Right cardiac atrium (tissue), 5 donors: ENCODE data around the gene PRKG1. TPM values are rescaled to one million over a fixed set of nuclear protein-coding genes. Genes with fewer than 3 reads are reported as not detected.
"Not testable (repeated sequence)": the region's sequence is repeated elsewhere in the genome, so short reads cannot be mapped to it uniquely, and the experiment has no call there.

ENCODE experiments used
- ATAC-seq, 2 donors: fragments of 200-7000 bp; cut with Tn5 transposase; one replicate each; pipeline versions ENCODE4 v1.8.0 to v1.9.1; 2020; ENCODE audit warnings: moderate library complexity in 2 of 2, mild to moderate bottlenecking in 1 of 2
- DNase-seq, 3 donors: peaks; one replicate each; pipeline ENCODE4 v3.0.0-alpha.2; 2020
- H3K27ac ChIP-seq: one replicate; pipeline ENCODE4 v1.5.1; 2013; ENCODE audit warnings: mild to moderate bottlenecking, low read length, control low read depth, moderate library complexity
- H3K27me3 ChIP-seq: one replicate; pipeline ENCODE4 v1.6.1; 2013; ENCODE audit not compliant: control insufficient read depth, insufficient read depth
- H3K4me1 ChIP-seq: one replicate; pipeline ENCODE4 v1.6.1; 2013; ENCODE audit warnings: low read length; ENCODE audit not compliant: control insufficient read depth, insufficient read depth
- H3K4me3 ChIP-seq: one replicate; pipeline ENCODE4 v1.5.1; 2013; ENCODE audit warnings: low read length, control low read depth
- H3K9me3 ChIP-seq: one replicate; pipeline ENCODE4 v1.6.1; 2013; ENCODE audit warnings: low read length; ENCODE audit not compliant: control insufficient read depth
- WGBS: extraction: QIAGEN DNeasy Blood & Tissue Kit; methylation state at CpG from one replicate; pipeline ENCODE4 v1.1.7; 2013; 5-methylcytosine and 5-hydroxymethylcytosine counted together
- intact Hi-C, 4 donors: fragments of 100-400 bp; cut with DNase I; formaldehyde crosslinking; loops; one replicate each; pipeline versions ENCODE4 v1.11.0 to v1.14.0; 2022 to 2023
- polyA plus RNA-seq: library from polyadenylated mRNA; stranded (reverse); fragments of 200-250 nt; gene quantifications from one replicate; pipeline ENCODE4 v1.2.3, GENCODE V29; 2013
- total RNA-seq, 4 donors: library from RNA; stranded (reverse); fragmentation: NEBNext Ultra II Directional; extraction: Animal tissue kit (Norgen Biotek cat#: 25700); gene quantifications; one replicate each; pipeline ENCODE4 v1.2.1, GENCODE V29; 2021
- donor health status: healthy with polysubstance abuse.
- donor health status: DM: no; HTN: yes; CAD: no.
- donor health status: DM: no; HTN: no; CAD: no.
- donor health status: DM: no; HTN: yes; CAD: no; lungs with severe emphysema.
- donor health status: DM: yes; HTN: yes; CAD: no.

The PRKG1 gene
- total and polyA plus RNA-seq, 5 donors, result 16.6 to 49.9 (median 47.4) TPM

DNA sequence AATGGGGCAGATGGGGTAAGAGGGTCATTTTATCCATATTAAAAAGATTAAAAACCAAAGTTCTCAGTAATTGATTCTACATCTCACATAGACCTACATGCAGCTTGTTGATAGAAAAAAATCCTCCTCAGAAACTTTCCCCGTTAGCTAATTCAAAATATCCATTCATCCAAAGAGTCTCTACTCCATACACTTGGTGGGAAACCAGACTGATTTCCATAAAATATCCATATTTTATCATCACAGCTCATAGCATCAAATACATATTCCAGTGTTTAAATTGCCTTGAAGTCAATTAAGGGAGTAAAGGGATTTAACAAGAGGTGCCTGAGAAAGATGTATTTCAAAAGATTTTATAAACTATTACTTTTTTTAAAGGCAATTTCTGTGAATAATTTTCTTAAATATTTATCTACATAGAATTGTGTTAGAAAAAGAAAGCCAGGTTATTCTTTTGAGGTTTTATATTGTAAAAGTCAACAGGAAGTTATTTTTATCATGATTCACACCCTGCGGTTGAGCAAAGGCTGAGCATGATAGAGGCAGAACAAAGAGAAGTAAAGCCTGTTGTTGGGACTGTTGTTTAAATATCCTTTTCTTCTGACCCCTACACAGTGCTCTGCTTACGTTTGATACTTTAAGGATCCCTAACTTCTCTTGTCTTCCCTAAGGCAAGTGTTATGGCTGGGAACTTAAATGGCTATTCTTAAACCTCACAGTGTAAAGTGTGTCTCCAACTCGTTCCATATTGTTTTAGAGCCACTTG lies 266.7 kb downstream of the PRKG1 start:
- Histone ChIP-seq H3K9me3 (no peaks in the 10 kb centered on the region), H3K4me1 (no peaks in the 10 kb centered on the region), H3K4me3 (no peak overlapping the region), H3K27ac (no peak overlapping the region), H3K27me3 (no peaks in the 10 kb centered on the region)
- intact Hi-C loops, result no loop called here
- 63% methylated on average over 4 of the region's 4 CpGs for WGBS
- ATAC-seq (no peak), DNase-seq (no peak)

DNA sequence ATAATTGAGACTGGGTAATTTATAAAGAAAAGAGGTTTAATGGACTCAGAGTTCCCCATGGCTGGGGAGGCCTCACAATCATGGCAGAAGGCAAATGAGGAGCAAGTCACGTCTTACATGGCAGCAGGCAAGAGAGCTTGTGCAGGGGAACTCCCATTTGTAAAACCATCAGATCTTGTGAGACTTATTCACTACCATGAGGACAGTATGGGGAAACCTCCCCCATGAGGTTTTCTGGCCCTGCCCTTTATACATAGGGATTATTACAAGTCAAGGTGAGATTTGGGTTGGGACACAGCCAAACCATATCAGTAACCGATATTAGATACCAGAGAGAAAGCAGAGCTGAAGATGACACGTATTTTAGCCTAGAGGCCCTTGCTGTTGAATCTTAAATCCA lies 267.5 kb downstream of the PRKG1 start:
- H3K27me3 ChIP-seq, H3K4me3 ChIP-seq, H3K9me3 ChIP-seq, ATAC-seq, DNase-seq, intact Hi-C loops, H3K4me1 ChIP-seq, H3K27ac ChIP-seq: not testable (repeated sequence)
- 84% methylated on average over 3 of the region's 3 CpGs for WGBS

GRCh38 chr10:51342381-51342780 lies 268.1 kb downstream of the PRKG1 start:
- WGBS, result 95% methylated on average over 1 of the region's 1 CpG
- H3K27me3 ChIP-seq, result no peaks in the 10 kb centered on the region
- H3K4me3 ChIP-seq, result no peak overlapping the region
- H3K9me3 ChIP-seq, result no peaks in the 10 kb centered on the region
- DNase-seq, result no peak
- intact Hi-C loops, result no loop called here
- H3K27ac ChIP-seq, result no peak overlapping the region
- H3K4me1 ChIP-seq, result no peaks in the 10 kb centered on the region
- no peak for ATAC-seq

- DNase-seq (no peak), ATAC-seq (no peak)
- no peaks in the 10 kb centered on the region for H3K4me1 ChIP-seq
- intact Hi-C loops, result no loop called here
- H3K27ac ChIP-seq, result no peak overlapping the region
- H3K4me3 ChIP-seq, result no peak overlapping the region
- no peaks in the 10 kb centered on the region for H3K9me3 ChIP-seq
- no peaks in the 10 kb centered on the region for H3K27me3 ChIP-seq
- WGBS, result 88% methylated on average over 1 of the region's 1 CpG
These were observed 269.1 kb downstream of the PRKG1 start for GRCh38 chr10:51343391-51343790.

DNA sequence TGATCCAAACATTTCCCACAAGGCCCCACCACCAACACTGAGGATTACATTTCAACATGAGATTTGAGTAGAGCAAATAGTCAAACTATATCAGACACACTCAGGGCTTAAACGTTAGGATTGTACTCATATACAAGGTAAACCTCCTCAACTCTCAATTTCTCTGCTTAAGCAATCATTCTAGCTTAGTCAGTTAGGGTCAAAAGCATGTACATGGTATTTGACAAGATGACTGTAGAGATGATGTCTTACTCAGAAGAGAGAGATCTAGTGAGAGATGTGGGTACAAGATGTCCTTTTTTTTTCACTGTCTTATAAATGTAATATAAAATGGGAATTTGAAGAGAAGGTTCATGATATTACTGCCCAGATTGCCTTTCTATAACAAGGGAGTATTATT lies 270.1 kb downstream of the PRKG1 start:
- Histone ChIP-seq H3K9me3 (no peaks in the 10 kb centered on the region), H3K4me3 (no peak overlapping the region), H3K27ac (no peak overlapping the region), H3K27me3 (no peaks in the 10 kb centered on the region), H3K4me1 (no peaks in the 10 kb centered on the region)
- ATAC-seq (no peak), DNase-seq (no peak)
- intact Hi-C loops, result no loop called here
- 75% methylated on average over 1 of the region's 1 CpG for WGBS

GRCh38 chr10:51348622-51349021 lies 274.3 kb downstream of the PRKG1 start:
- Histone ChIP-seq H3K27ac (no peak overlapping the region), H3K9me3 (no peaks in the 10 kb centered on the region), H3K4me3 (no peak overlapping the region), H3K4me1 (no peaks in the 10 kb centered on the region), H3K27me3 (no peaks in the 10 kb centered on the region)
- ATAC-seq, result no peak
- intact Hi-C loops, result no loop called here
- WGBS, result 92% methylated on average over 4 of the region's 4 CpGs
- DNase-seq, result no peak

- no peak for ATAC-seq
- Histone ChIP-seq H3K9me3 (no peaks in the 10 kb centered on the region), H3K27ac (no peak overlapping the region), H3K4me1 (no peaks in the 10 kb centered on the region), H3K4me3 (no peak overlapping the region), H3K27me3 (no peaks in the 10 kb centered on the region)
- 94% methylated on average over 2 of the region's 2 CpGs for WGBS
- intact Hi-C loops, result no loop called here
- no peak for DNase-seq
These were observed 282.9 kb downstream of the PRKG1 start for GRCh38 chr10:51357170-51357569.

- Histone ChIP-seq H3K4me1 (no peaks in the 10 kb centered on the region), H3K4me3 (no peak overlapping the region), H3K27me3 (no peaks in the 10 kb centered on the region), H3K27ac (no peak overlapping the region), H3K9me3 (no peaks in the 10 kb centered on the region)
- intact Hi-C loops, result no loop called here
- ATAC-seq, result no peak
- DNase-seq, result no peak
These were observed 283.9 kb downstream of the PRKG1 start for GRCh38 chr10:51358227-51358626.

DNA sequence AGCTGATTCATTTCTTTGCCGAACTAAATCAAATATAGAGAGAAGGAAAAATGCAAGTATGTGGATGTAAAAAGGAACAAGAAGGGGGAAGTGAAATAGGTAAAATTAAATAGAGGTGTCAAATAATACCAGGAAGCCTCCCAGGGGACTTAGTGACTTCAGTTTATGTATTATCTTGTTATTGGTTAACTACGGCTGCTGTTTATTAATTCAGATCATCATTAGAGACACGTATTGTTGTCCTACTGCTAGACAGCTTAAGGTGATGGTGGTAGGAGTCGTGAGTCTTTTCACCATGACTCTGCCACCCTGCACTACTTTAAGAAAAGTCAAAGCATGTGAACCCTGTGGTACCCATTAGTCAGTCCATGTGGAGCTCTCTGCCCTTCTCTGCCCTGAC lies 289.1 kb downstream of the PRKG1 start:
- DNase-seq (no peak), ATAC-seq (no peak)
- WGBS, result 88% methylated on average over 4 of the region's 4 CpGs

GRCh38 chr10:51364674-51365073 lies 290.4 kb downstream of the PRKG1 start:
- H3K9me3 ChIP-seq, result no peaks in the 10 kb centered on the region
- intact Hi-C loops, result no loop called here
- no peak overlapping the region for H3K4me3 ChIP-seq
- no peak overlapping the region for H3K27ac ChIP-seq
- H3K4me1 ChIP-seq, result no peaks in the 10 kb centered on the region
- WGBS, result 31% methylated on average over 2 of the region's 2 CpGs
- H3K27me3 ChIP-seq, result no peaks in the 10 kb centered on the region
- DNase-seq, result no peak
- ATAC-seq, result no peak

More for the DNA sequence above, 289.1 kb downstream of the PRKG1 start:
- Histone ChIP-seq H3K4me3 (no peak overlapping the region), H3K9me3 (no peaks in the 10 kb centered on the region), H3K27me3 (no peaks in the 10 kb centered on the region), H3K4me1 (no peaks in the 10 kb centered on the region), H3K27ac (no peak overlapping the region)
- intact Hi-C loops, result no loop called here

DNA sequence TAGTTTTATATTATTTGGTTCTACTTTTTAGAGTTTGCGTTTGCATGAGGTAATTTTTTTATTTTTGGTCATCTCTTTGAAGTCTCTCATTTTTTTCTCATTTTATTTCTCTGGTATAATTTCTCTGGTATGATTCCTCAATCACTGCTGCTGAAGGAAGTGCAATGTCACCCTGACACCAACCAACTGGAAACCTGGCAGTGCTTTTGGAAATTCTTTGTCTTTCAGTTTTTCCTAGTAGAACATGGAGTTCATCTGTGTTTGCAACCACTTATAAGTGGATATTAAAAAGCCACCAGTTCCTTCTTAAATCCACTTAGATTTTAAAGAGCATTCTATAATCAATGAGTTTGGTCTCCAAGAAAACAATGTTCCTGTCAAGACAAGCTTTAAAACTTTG lies 291.8 kb downstream of the PRKG1 start:
- peak in 1 of 3 donors; percentile 18 for DNase-seq
- H3K4me1 ChIP-seq, result peaks cover 2% of the 10 kb centered on the region
- no peaks in the 10 kb centered on the region for H3K27me3 ChIP-seq
- intact Hi-C loops, result no loop called here
- ATAC-seq, result peak; percentile 80 to 83
- H3K27ac ChIP-seq, result no peak overlapping the region
- WGBS, result 74% methylated on average over 1 of the region's 1 CpG
- no peak overlapping the region for H3K4me3 ChIP-seq
- no peaks in the 10 kb centered on the region for H3K9me3 ChIP-seq

- ATAC-seq (peak; percentile 50 to 61), DNase-seq (no peak)
- no peak overlapping the region for H3K27ac ChIP-seq
- H3K9me3 ChIP-seq, result no peaks in the 10 kb centered on the region
- peak overlapping the region; percentile 50 for H3K4me3 ChIP-seq
- 51% methylated on average over 4 of the region's 4 CpGs for WGBS
- peaks cover 3% of the 10 kb centered on the region for H3K4me1 ChIP-seq
- no peaks in the 10 kb centered on the region for H3K27me3 ChIP-seq
- intact Hi-C loops, result no loop called here
These were observed 292.8 kb downstream of the PRKG1 start for GRCh38 chr10:51367127-51367526.
